Spleen (tissue), 11 donors: ENCODE measurements around the gene TENM4. TPM values are rescaled to one million over a fixed set of nuclear protein-coding genes. Genes with fewer than 3 reads are reported as not detected.

ENCODE experiments used
- DNase-seq: peaks from one replicate; pipeline ENCODE4 v3.0.0-alpha.2; 2020
- H3K27ac ChIP-seq, 8 donors: fragments of 200-600 bp; sonication (generic) in 7 of 8; 1 replicate in 4 of 8; 2 replicates in 4 of 8; pipeline versions ENCODE4 v1.5.0 to v1.8.0; 2016 to 2021; ENCODE audit warnings: inconsistent platforms in 4 of 8, mild to moderate bottlenecking in 4 of 8, moderate library complexity in 1 of 8
- H3K27me3 ChIP-seq, 7 donors: fragments of 200-600 bp; sonication (generic) in 6 of 7; replicated peaks in 1 of 7; 1 replicate in 4 of 7; 2 replicates in 3 of 7; pipeline versions ENCODE4 v1.5.0 to v1.8.0; 2016 to 2021; ENCODE audit warnings: inconsistent platforms in 3 of 7, mild to moderate bottlenecking in 1 of 7
- H3K36me3 ChIP-seq, 6 donors: fragments of 200-600 bp; sonication (generic) in 5 of 6; 1 replicate in 4 of 6; 2 replicates in 2 of 6; pipeline versions ENCODE4 v1.5.0 to v1.8.0; 2016 to 2021; ENCODE audit warnings: inconsistent platforms in 2 of 6
- H3K4me1 ChIP-seq, 6 donors: fragments of 200-600 bp; sonication (generic) in 5 of 6; 1 replicate in 3 of 6; 2 replicates in 3 of 6; pipeline versions ENCODE4 v1.5.0 to v1.8.0; 2016 to 2021; ENCODE audit warnings: inconsistent platforms in 3 of 6
- H3K4me3 ChIP-seq, 8 donors: fragments of 200-600 bp; sonication (generic) in 7 of 8; 1 replicate in 4 of 8; 2 replicates in 4 of 8; pipeline versions ENCODE4 v1.5.0 to v1.8.0; 2016 to 2021; ENCODE audit warnings: inconsistent platforms in 4 of 8, mild to moderate bottlenecking in 4 of 8, moderate library complexity in 2 of 8
- H3K9me3 ChIP-seq, 8 donors: fragments of 200-600 bp; sonication (generic) in 7 of 8; 1 replicate in 4 of 8; 2 replicates in 4 of 8; pipeline versions ENCODE4 v1.5.0 to v1.8.0; 2016 to 2021; ENCODE audit warnings: inconsistent platforms in 4 of 8
- POLR2A ChIP-seq, 3 donors: fragments of 450-650 bp; IDR thresholded peaks; one replicate each; pipeline ENCODE4 v1.5.1; 2017; ENCODE audit warnings: antibody characterized with exemption in 3 of 3, mild to moderate bottlenecking in 1 of 3
- POLR2AphosphoS5 ChIP-seq, 3 donors: sonication (generic); formaldehyde crosslinking; IDR thresholded peaks; one replicate each; pipeline ENCODE4 v1.5.1; 2017; ENCODE audit warnings: antibody characterized with exemption in 3 of 3
- WGBS, 5 donors: extraction: QIAGEN DNeasy Blood & Tissue Kit in 3 of 5; methylation state at CpG; one replicate each; pipeline versions ENCODE4 v1.1.5 to v1.1.7; 2013 to 2018; 5-methylcytosine and 5-hydroxymethylcytosine counted together
- intact Hi-C: fragments of 100-400 bp; cut with DNase I; formaldehyde crosslinking; loops from one replicate; pipeline ENCODE4 v1.15.0; 2023; ENCODE audit warnings: low total_unique reads
- polyA plus RNA-seq, 3 donors: library from polyadenylated mRNA; stranded (reverse); fragments of 200-250 nt; gene quantifications; one replicate each; pipeline ENCODE4 v1.2.1, GENCODE V29; 2013
- total RNA-seq, 7 donors: library from RNA; depleted of rRNA in 3 of 7; stranded (reverse); fragments of >200 nt in 3 of 7; fragmentation: NEBNext Ultra II Directional in 4 of 7; extraction: Animal tissue kit (Norgen Biotek cat#: 25700) in 4 of 7; gene quantifications; one replicate each; pipeline versions ENCODE4 v1.1.0 to v1.2.1, GENCODE V29; 2016 to 2021
- TF ChIP-seq, protein P1 (sequence below), 11 experiments: fragments of 200-600 bp in 7 of 11; fragments of 450-650 bp in 4 of 11; sonication (generic) in 4 of 11; IDR thresholded peaks in 8 of 11; conservative IDR thresholded peaks in 3 of 11; 1 replicate in 7 of 11; 2 replicates in 4 of 11; pipeline versions ENCODE4 v1.4.0 to v1.8.0; 2016 to 2021; ENCODE audit warnings: antibody characterized with exemption in 11 of 11, inconsistent platforms in 4 of 11, mild to moderate bottlenecking in 1 of 11
- donor health status: healthy with polysubstance abuse.
- donor health status: DM: no; HTN: no; CAD: no; lungs with moderate emphysema.
- donor health status: DM: no; HTN: no; CAD: no.
- donor health status: Bipolar disorder and iron deficiency.
- donor health status: healthy.
- donor health status: DM: no; HTN: no; CAD: no.
- donor health status: DM: yes; HTN: yes; CAD: no.

TENM4 gene
- total and polyA plus RNA-seq, 10 donors = 0.09 to 4.5 (median 1.2) TPM

DNA sequence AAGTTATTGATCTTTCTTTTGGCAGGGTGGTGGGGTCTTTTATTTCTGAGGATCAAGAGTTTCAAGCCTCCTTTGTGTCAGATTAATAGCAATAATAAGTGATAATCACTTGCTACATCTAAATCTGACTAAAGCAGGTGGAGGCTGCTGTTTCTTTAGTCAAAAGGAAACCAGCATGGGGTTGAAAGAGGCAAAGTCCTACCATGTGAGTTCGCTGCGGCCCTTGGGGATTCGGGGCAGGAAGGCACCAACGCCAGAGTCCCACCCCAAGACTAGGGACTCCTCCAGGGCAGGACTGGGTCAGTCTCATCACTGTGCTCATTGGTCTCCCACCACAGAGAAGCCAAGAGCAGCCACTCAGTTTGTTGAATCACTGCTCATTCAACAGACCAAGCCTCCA, 73.0 kb downstream of the TENM4 start:
- 67 to 86% (median 69%) methylated on average over 4 of the region's 4 CpGs for WGBS, 5 donors
- intact Hi-C loops = no loop called here
- H3K4me1 ChIP-seq = no peaks in the 10 kb centered on the region
- H3K27me3 ChIP-seq = peaks cover 0 to 14% (median 0%) of the 10 kb centered on the region in 7 donors
- DNase-seq = no peak
- no peak overlapping the region for H3K4me3 ChIP-seq
- no peaks in the 10 kb centered on the region for H3K9me3 ChIP-seq
- no peaks in the 10 kb centered on the region for H3K36me3 ChIP-seq
- H3K27ac ChIP-seq = no peak overlapping the region
- no peak for TF ChIP-seq POLR2AphosphoS5 (IDR thresholded peaks at IDR 0.05)
- TF ChIP-seq POLR2A (IDR thresholded peaks at IDR 0.05) = no peak
- TF ChIP-seq, protein P1, sequence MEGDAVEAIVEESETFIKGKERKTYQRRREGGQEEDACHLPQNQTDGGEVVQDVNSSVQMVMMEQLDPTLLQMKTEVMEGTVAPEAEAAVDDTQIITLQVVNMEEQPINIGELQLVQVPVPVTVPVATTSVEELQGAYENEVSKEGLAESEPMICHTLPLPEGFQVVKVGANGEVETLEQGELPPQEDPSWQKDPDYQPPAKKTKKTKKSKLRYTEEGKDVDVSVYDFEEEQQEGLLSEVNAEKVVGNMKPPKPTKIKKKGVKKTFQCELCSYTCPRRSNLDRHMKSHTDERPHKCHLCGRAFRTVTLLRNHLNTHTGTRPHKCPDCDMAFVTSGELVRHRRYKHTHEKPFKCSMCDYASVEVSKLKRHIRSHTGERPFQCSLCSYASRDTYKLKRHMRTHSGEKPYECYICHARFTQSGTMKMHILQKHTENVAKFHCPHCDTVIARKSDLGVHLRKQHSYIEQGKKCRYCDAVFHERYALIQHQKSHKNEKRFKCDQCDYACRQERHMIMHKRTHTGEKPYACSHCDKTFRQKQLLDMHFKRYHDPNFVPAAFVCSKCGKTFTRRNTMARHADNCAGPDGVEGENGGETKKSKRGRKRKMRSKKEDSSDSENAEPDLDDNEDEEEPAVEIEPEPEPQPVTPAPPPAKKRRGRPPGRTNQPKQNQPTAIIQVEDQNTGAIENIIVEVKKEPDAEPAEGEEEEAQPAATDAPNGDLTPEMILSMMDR (IDR thresholded peaks at IDR 0.05 in 8 of 11, conservative IDR thresholded peaks at IDR 0.05 in 3 of 11) = no peak

DNA sequence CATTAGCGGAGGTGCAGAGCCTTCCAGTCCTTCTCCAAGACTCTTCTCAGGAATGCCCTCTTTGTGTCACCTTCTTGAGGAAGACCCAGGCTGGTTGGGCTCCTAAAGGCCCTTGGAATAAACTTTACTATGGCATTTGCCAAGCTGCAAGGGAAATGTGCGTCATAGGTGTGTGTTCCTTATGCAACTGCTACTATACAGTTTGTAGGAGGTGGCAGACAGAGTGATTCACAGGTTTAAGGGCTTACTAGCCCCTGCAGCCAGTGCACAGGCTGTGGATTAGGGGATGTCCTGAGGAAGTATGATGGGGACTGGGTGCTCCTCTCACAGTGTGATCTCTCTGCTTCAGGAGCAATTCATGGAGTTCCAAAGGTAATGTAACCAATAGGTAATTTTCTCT, 74.6 kb downstream of the TENM4 start:
- Histone ChIP-seq H3K9me3 (no peaks in the 10 kb centered on the region), H3K4me3 (no peak overlapping the region), H3K36me3 (no peaks in the 10 kb centered on the region), H3K27ac (no peak overlapping the region), H3K27me3 (peaks cover 0 to 12% (median 0%) of the 10 kb centered on the region in 7 donors), H3K4me1 (no peaks in the 10 kb centered on the region)
- 75 to 96% (median 92%) methylated on average over 2 of the region's 2 CpGs for WGBS, 5 donors
- TF ChIP-seq POLR2A (IDR thresholded peaks at IDR 0.05) (no peak), POLR2AphosphoS5 (IDR thresholded peaks at IDR 0.05) (no peak)
- TF ChIP-seq, protein P1 (IDR thresholded peaks at IDR 0.05 in 8 of 11, conservative IDR thresholded peaks at IDR 0.05 in 3 of 11) = no peak
- intact Hi-C loops = no loop called here
- no peak for DNase-seq

DNA sequence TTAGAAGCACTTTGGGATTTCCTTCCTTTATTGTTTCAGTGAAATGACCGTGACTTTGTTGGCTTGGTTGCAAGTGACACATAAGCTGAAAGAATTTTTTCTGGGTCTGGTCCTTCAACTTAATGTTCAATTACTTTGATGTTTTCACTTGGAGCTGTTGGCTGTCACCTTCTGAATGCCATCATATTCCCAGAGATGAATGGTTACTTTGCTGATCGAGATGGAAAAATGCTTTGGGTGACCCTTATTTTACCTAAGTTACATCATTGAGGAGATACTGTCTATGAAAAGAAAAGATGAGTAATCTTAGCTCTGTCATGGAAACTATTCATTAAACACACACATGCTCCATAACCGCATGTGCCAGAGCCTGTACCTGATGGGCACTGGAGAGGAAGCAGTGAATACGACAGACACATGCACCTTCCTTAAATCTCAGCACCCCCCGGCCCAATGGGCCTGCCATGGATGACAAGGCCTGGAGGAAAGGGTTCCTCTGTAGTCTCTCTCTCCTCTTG, 76.9 kb downstream of the TENM4 start:
- no peaks in the 10 kb centered on the region for H3K4me1 ChIP-seq
- no peak overlapping the region for H3K27ac ChIP-seq
- no peaks in the 10 kb centered on the region for H3K9me3 ChIP-seq
- no peak overlapping the region for H3K4me3 ChIP-seq
- no peaks in the 10 kb centered on the region for H3K36me3 ChIP-seq
- TF ChIP-seq, protein P1 (IDR thresholded peaks at IDR 0.05 in 8 of 11, conservative IDR thresholded peaks at IDR 0.05 in 3 of 11) = no peak
- TF ChIP-seq POLR2A (IDR thresholded peaks at IDR 0.05) (no peak), POLR2AphosphoS5 (IDR thresholded peaks at IDR 0.05) (no peak)
- intact Hi-C loops = no loop called here
- no peaks in the 10 kb centered on the region for H3K27me3 ChIP-seq
- WGBS, 5 donors = 82 to 89% (median 83%) methylated on average over 5 of the region's 5 CpGs
- no peak for DNase-seq

DNA sequence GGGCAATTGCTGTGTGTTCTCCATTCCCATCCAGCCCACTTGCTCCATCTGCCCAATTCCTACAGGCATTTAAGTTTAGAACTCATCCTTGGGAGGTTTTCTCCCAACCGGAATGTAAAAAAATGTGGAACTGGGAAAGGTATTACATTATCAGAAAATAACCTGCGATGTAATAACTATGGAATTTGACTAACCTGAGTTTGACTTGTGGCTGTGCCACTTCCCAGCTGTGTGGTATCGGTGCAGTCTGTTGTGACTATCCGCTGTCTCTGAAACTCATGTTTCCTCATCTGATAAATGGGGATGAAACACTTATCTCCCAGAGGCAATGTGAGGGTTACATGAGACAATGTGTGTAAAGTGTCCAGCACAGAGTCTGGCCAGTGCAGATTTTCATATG, 77.6 kb downstream of the TENM4 start:
- Histone ChIP-seq H3K4me1 (no peaks in the 10 kb centered on the region), H3K36me3 (no peaks in the 10 kb centered on the region), H3K27me3 (no peaks in the 10 kb centered on the region), H3K4me3 (no peak overlapping the region), H3K9me3 (no peaks in the 10 kb centered on the region), H3K27ac (no peak overlapping the region)
- no peak for TF ChIP-seq POLR2A (IDR thresholded peaks at IDR 0.05)
- TF ChIP-seq POLR2AphosphoS5 (IDR thresholded peaks at IDR 0.05) = no peak
- TF ChIP-seq, protein P1 (IDR thresholded peaks at IDR 0.05 in 8 of 11, conservative IDR thresholded peaks at IDR 0.05 in 3 of 11) = no peak
- intact Hi-C loops = no loop called here
- WGBS, 5 donors = 88 to 93% (median 90%) methylated on average over 4 of the region's 4 CpGs
- no peak for DNase-seq
